Prostate gland (tissue), 2 donors: Measurements from ENCODE around the gene CHORDC1. TPM values are rescaled to one million over a fixed set of nuclear protein-coding genes. Genes with fewer than 3 reads are reported as not detected.

Experiments used
- DNase-seq: peaks from one replicate; pipeline ENCODE4 v3.0.0-alpha.2; 2019; ENCODE audit warnings: low spot score
- H3K27ac ChIP-seq, 2 donors: fragments of 200-600 bp; sonication (generic); 2 replicates each; pipeline ENCODE4 v1.5.1; 2017 to 2019
- H3K27me3 ChIP-seq: fragments of 200-600 bp; sonication (generic); replicated peaks from 2 replicates; pipeline ENCODE4 v1.5.1; 2019; ENCODE audit not compliant: insufficient read depth
- H3K36me3 ChIP-seq, 2 donors: fragments of 200-600 bp; sonication (generic); 1 replicate in 1 of 2; 2 replicates in 1 of 2; pipeline versions ENCODE4 v1.5.1 to v1.8.1; 2017 to 2019
- H3K4me1 ChIP-seq: fragments of 200-600 bp; sonication (generic); replicated peaks from 2 replicates; pipeline ENCODE4 v1.5.1; 2019
- H3K4me3 ChIP-seq, 2 donors: fragments of 200-600 bp; sonication (generic); 2 replicates each; pipeline ENCODE4 v1.5.1; 2017 to 2019
- H3K9me3 ChIP-seq: fragments of 200-600 bp; sonication (generic); 2 replicates; pipeline ENCODE4 v1.5.1; 2017
- CTCF ChIP-seq, 4 experiments: fragments of 200-600 bp in 2 of 4; fragments of 450-650 bp in 2 of 4; sonication (generic) in 2 of 4; IDR thresholded peaks; 1 replicate in 3 of 4; 2 replicates in 1 of 4; pipeline ENCODE4 v1.5.1; 2016 to 2019; ENCODE audit warnings: antibody characterized with exemption in 4 of 4, mild to moderate bottlenecking in 2 of 4, moderate library complexity in 2 of 4
- POLR2A ChIP-seq: fragments of 450-650 bp; IDR thresholded peaks from one replicate; pipeline ENCODE4 v1.6.1; 2016; ENCODE audit warnings: antibody characterized with exemption, mild to moderate bottlenecking
- POLR2AphosphoS5 ChIP-seq: sonication (generic); formaldehyde crosslinking; IDR thresholded peaks from one replicate; pipeline ENCODE4 v1.6.1; 2017; ENCODE audit warnings: antibody characterized with exemption
- WGBS: methylation state at CpG from one replicate; pipeline ENCODE4 v1.1.5; 2018; 5-methylcytosine and 5-hydroxymethylcytosine counted together
- intact Hi-C: fragments of 100-400 bp; cut with DNase I; formaldehyde crosslinking; loops from one replicate; pipeline ENCODE4 v1.14.2; 2022
- total RNA-seq, 2 donors: library from RNA; depleted of rRNA; stranded (reverse); fragments of >200 nt; gene quantifications; one replicate each; pipeline ENCODE4 v1.1.0, GENCODE V29; 2016

CHORDC1 gene
- 10 to 100 TPM; 32.0 to 45.8 TPM for total RNA-seq

- peak; percentile 88 for DNase-seq
- H3K4me3 ChIP-seq: peak within 1 kb of the TSS; percentile 67 to 95
- peak; percentile 97 for TF ChIP-seq POLR2A
- peak; percentile 100 for TF ChIP-seq POLR2AphosphoS5
- TF ChIP-seq CTCF (IDR thresholded peaks at IDR 0.05): no peak
- WGBS: under 1% methylated on average over 71 of the region's 71 CpGs
- H3K9me3 ChIP-seq: no peaks in the 10 kb centered on the region
- H3K36me3 ChIP-seq: no peaks in the 10 kb centered on the region
- intact Hi-C loops: no loop called here
- H3K27ac ChIP-seq: peak within 1 kb of the TSS; percentile 93 to 96
- no peaks in the 10 kb centered on the region for H3K4me1 ChIP-seq
- no peaks in the 10 kb centered on the region for H3K27me3 ChIP-seq
These were observed at the start of gene CHORDC1 for GRCh38 chr11:90222459-90223247. Gene CHORDC1 (minus strand): TSS chr11:90223049. CDS start chr11:90222954, 95 bp downstream.

GRCh38 chr11:90257158-90257525 is 34.3 kb upstream of the CHORDC1 start:
- 92% methylated on average over 1 of the region's 1 CpG for WGBS
- no peak for TF ChIP-seq CTCF (IDR thresholded peaks at IDR 0.05)
- DNase-seq: no peak

GRCh38 chr11:90256404-90257157 is 33.7 kb upstream of the CHORDC1 start:
- no peaks in the 10 kb centered on the region for H3K4me1 ChIP-seq
- no peak for TF ChIP-seq POLR2A
- TF ChIP-seq POLR2AphosphoS5: no peak
- no peak for TF ChIP-seq CTCF (IDR thresholded peaks at IDR 0.05)
- H3K4me3 ChIP-seq: no peak overlapping the region
- over 99% methylated on average over 8 of the region's 8 CpGs for WGBS
- no peaks in the 10 kb centered on the region for H3K36me3 ChIP-seq
- H3K27me3 ChIP-seq: no peaks in the 10 kb centered on the region
- DNase-seq: no peak
- H3K9me3 ChIP-seq: no peaks in the 10 kb centered on the region
- intact Hi-C loops: no loop called here
- H3K27ac ChIP-seq: no peak overlapping the region

More at GRCh38 chr11:90257158-90257525, 34.3 kb upstream of the CHORDC1 start:
- no peak overlapping the region for H3K27ac ChIP-seq
- no peaks in the 10 kb centered on the region for H3K9me3 ChIP-seq
- intact Hi-C loops: no loop called here
- H3K27me3 ChIP-seq: no peaks in the 10 kb centered on the region
- no peak overlapping the region for H3K4me3 ChIP-seq
- no peaks in the 10 kb centered on the region for H3K4me1 ChIP-seq
- no peaks in the 10 kb centered on the region for H3K36me3 ChIP-seq

- no peaks in the 10 kb centered on the region for H3K27me3 ChIP-seq
- no peak for DNase-seq
- no peaks in the 10 kb centered on the region for H3K36me3 ChIP-seq
- no peaks in the 10 kb centered on the region for H3K9me3 ChIP-seq
- H3K4me3 ChIP-seq: no peak overlapping the region
- intact Hi-C loops: no loop called here
- no peak for TF ChIP-seq POLR2A
- no peak for TF ChIP-seq POLR2AphosphoS5
- TF ChIP-seq CTCF (IDR thresholded peaks at IDR 0.05): no peak
- H3K27ac ChIP-seq: no peak overlapping the region
- H3K4me1 ChIP-seq: no peaks in the 10 kb centered on the region
- WGBS: 78% methylated on average over 2 of the region's 2 CpGs
These were observed 31.2 kb upstream of the CHORDC1 start for GRCh38 chr11:90254065-90254464.
